OCI-LY7 (cell line): ENCODE data around the gene STAC.

Experiments
- EZH2phosphoT487 ChIP-seq: fragments of 200-600 bp; sonication (generic); IDR thresholded peaks from 2 replicates; pipeline ENCODE4 v1.6.1; 2018; ENCODE audit warnings: low read depth, borderline replicate concordance, mild to moderate bottlenecking, mixed run types, antibody characterized with exemption, low read length, moderate library complexity, mixed read lengths
- TF ChIP-seq, protein P1 (sequence below): fragments of 200-600 bp; sonication (generic); conservative IDR thresholded peaks from 2 replicates; pipeline ENCODE4 v1.5.1; 2014; ENCODE audit warnings: mild to moderate bottlenecking, antibody characterized with exemption, low read length, moderate library complexity, mixed read lengths

DNA sequence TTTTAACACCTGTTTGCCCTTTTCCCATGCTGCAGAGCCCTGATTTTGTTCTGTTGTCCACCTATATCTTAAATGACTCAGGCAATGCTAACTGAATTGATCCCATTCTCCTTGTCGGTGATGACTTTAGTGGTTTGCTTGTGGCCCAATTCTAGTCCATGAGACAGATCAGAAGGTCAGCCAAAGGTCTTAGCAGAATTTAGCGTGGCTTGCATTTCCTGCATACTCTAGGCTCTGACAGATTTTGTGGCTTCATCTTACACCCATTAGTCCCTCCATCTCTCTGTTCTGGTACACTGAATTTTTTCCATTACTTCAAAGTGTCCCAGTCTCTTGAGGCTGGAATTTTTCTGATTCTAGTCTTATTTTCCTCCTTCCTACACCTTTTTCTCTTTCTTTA is 161.9 kb downstream of the STAC start:
- TF ChIP-seq, protein P1, sequence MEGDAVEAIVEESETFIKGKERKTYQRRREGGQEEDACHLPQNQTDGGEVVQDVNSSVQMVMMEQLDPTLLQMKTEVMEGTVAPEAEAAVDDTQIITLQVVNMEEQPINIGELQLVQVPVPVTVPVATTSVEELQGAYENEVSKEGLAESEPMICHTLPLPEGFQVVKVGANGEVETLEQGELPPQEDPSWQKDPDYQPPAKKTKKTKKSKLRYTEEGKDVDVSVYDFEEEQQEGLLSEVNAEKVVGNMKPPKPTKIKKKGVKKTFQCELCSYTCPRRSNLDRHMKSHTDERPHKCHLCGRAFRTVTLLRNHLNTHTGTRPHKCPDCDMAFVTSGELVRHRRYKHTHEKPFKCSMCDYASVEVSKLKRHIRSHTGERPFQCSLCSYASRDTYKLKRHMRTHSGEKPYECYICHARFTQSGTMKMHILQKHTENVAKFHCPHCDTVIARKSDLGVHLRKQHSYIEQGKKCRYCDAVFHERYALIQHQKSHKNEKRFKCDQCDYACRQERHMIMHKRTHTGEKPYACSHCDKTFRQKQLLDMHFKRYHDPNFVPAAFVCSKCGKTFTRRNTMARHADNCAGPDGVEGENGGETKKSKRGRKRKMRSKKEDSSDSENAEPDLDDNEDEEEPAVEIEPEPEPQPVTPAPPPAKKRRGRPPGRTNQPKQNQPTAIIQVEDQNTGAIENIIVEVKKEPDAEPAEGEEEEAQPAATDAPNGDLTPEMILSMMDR, result no peak
- TF ChIP-seq EZH2phosphoT487, result no peak
